Astrocyte of the cerebellum (primary cell): Measurements from ENCODE around the gene C3orf22.

Experiments
- DNase-seq: peaks from one replicate; pipeline ENCODE4 v3.0.0-alpha.2; 2011; ENCODE audit warnings: low read depth
- H3K4me3 ChIP-seq: 2 replicates; pipeline ENCODE4 v1.5.1; 2011; ENCODE audit warnings: mild to moderate bottlenecking, low read depth, low read length, moderate library complexity
- CTCF ChIP-seq: IDR thresholded peaks from 2 replicates; pipeline ENCODE4 v1.5.1; 2012; ENCODE audit warnings: low read length, low read depth, moderate library complexity, mild to moderate bottlenecking; ENCODE audit errors: missing control alignments
- in situ Hi-C: cut with HindIII; loops from 2 replicates; pipeline ENCODE4 v1.10.0; 2017; ENCODE audit warnings: low sequenced_read_pairs

C3orf22 gene

GRCh38 chr3:126525091-126525852, 33.5 kb downstream of the C3orf22 start:
- in situ Hi-C loops, result loop anchor here (10.0 kb wide), 2 partner anchors 150 to 930 kb away; no protein-coding TSS in a partner anchor
- no peak overlapping the region for H3K4me3 ChIP-seq
- DNase-seq, result no peak
- TF ChIP-seq CTCF, result no peak

- TF ChIP-seq CTCF, result no peak
- peak overlapping the region; percentile 26 for H3K4me3 ChIP-seq
- no peak for DNase-seq
- in situ Hi-C loops, result loop anchor here (10.0 kb wide), 2 partner anchors 150 to 930 kb away; no protein-coding TSS in a partner anchor
These were observed 34.2 kb downstream of the C3orf22 start for GRCh38 chr3:126524429-126524988.

- in situ Hi-C loops, result loop anchor here (10.0 kb wide), 2 partner anchors 151 to 931 kb away; no protein-coding TSS in a partner anchor
- no peak for TF ChIP-seq CTCF
- DNase-seq, result no peak
- peak within 1 kb of the TSS; percentile 26 for H3K4me3 ChIP-seq
These were observed 34.8 kb downstream of the C3orf22 start, which contains the start of gene CHST13 for GRCh38 chr3:126523745-126524428. CHST13 (plus strand) TSS chr3:126524155; CDS start chr3:126524333, 178 bp downstream.

- TF ChIP-seq CTCF, result peak; percentile 88
- no peak overlapping the region for H3K4me3 ChIP-seq
- in situ Hi-C loops, result loop anchor here (10.0 kb wide), 2 partner anchors 152 to 932 kb away; no protein-coding TSS in a partner anchor
- DNase-seq, result peak; percentile 11
These were observed 36.4 kb downstream of the C3orf22 start for GRCh38 chr3:126522363-126522788.

GRCh38 chr3:126521122-126521891, 37.4 kb downstream of the C3orf22 start:
- no peak for DNase-seq
- no peak overlapping the region for H3K4me3 ChIP-seq
- TF ChIP-seq CTCF, result no peak
- in situ Hi-C loops, result loop anchor here (10.0 kb wide), 2 partner anchors 153 to 933 kb away; no protein-coding TSS in a partner anchor
